ENCODE measurements around the gene CPNE9. TPM values are rescaled to one million over a fixed set of nuclear protein-coding genes. Genes with fewer than 3 reads are reported as not detected.
A peak's percentile ranks its signal among the peaks of the same experiment; 100 is the strongest.

CPNE9 gene, protein sequence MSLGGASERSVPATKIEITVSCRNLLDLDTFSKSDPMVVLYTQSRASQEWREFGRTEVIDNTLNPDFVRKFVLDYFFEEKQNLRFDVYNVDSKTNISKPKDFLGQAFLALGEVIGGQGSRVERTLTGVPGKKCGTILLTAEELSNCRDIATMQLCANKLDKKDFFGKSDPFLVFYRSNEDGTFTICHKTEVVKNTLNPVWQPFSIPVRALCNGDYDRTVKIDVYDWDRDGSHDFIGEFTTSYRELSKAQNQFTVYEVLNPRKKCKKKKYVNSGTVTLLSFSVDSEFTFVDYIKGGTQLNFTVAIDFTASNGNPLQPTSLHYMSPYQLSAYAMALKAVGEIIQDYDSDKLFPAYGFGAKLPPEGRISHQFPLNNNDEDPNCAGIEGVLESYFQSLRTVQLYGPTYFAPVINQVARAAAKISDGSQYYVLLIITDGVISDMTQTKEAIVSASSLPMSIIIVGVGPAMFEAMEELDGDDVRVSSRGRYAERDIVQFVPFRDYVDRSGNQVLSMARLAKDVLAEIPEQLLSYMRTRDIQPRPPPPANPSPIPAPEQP
- total RNA-seq, result not detected

DNA sequence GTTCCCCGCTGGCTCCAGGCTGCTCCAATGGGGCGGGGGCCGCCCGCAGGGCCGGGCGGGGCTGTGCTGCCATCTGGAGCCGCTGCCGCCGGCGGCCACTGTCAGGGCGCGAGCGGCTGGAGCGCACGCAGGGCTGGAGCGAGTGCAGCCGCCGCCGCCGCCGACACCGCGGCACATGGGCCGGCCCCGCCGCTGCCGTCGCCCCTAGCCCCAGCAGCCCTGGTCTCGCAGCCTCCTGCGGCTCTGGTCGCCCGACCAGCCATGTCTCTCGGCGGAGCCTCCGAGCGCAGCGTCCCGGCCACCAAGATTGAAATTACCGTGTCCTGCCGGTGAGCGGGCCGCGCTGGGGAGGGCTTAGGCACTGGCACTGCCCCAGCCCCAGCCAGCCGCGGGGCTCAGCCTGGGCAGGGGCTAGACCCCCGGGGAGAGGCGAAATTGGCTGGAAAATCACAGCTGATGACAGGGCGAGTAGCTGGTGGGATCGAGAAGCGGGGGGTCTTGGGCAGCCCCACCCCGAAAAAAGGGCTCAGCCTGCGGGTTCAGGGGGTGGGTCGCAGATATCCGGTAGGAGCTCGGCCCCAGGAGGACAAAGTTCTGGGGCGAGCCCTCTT is at the start of gene CPNE9:
CPNE9 (plus strand) TSS at position 98 of the 611 bp plus-strand sequence; CDS start at position 262, 164 bp downstream.
- H3K4me1 ChIP-seq, result peaks cover 8 to 11% of the 10 kb centered on the region in 2 donors
- DNase-seq (no peak), ATAC-seq (no peak)
- in situ Hi-C loops (cut with MboI; ENCODE audit: low sequenced_read_pairs in 4 of 4), result no loop called here
- H3K4me3 ChIP-seq, result peak within 1 kb of the TSS; percentile 10 to 47 (median 26)
- H3K27me3 ChIP-seq, result peaks cover 8 to 15% (median 14%) of the 10 kb centered on the region in 3 donors
- intact Hi-C loops (cut with DNase I; ENCODE audit: low total_unique reads), result no loop called here
- TF ChIP-seq, protein P1, sequence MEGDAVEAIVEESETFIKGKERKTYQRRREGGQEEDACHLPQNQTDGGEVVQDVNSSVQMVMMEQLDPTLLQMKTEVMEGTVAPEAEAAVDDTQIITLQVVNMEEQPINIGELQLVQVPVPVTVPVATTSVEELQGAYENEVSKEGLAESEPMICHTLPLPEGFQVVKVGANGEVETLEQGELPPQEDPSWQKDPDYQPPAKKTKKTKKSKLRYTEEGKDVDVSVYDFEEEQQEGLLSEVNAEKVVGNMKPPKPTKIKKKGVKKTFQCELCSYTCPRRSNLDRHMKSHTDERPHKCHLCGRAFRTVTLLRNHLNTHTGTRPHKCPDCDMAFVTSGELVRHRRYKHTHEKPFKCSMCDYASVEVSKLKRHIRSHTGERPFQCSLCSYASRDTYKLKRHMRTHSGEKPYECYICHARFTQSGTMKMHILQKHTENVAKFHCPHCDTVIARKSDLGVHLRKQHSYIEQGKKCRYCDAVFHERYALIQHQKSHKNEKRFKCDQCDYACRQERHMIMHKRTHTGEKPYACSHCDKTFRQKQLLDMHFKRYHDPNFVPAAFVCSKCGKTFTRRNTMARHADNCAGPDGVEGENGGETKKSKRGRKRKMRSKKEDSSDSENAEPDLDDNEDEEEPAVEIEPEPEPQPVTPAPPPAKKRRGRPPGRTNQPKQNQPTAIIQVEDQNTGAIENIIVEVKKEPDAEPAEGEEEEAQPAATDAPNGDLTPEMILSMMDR (IDR thresholded peaks at IDR 0.05 in 4 of 5, conservative IDR thresholded peaks at IDR 0.05 in 1 of 5), result no peak
- no peak for TF ChIP-seq POLR2A (IDR thresholded peaks at IDR 0.05)
- H3K27ac ChIP-seq, result no peak within 1 kb of the TSS
- no peaks in the 10 kb centered on the region for H3K9me3 ChIP-seq
- peaks cover 0 to 26% of the 10 kb centered on the region in 2 donors for H3K36me3 ChIP-seq

DNA sequence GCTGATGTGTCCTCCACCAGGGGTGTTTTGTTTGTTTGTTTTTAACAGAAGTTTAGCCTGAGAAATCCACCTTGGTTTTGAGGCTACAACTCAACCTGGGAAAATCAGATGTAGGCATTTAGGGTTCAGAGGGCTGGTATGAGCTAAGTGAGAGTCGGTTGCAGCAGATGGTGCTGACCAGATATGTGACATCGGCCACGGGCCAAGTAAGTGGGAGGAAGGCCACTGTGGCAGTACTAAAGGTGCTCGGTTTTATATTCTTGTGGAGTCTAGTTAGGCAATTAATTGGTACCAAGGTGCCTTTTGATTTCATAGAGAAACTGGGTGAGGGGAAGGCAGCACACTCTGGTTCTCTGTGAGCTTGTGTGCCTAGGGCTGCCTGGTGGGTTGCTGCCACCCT is 43.8 kb upstream of the CPNE9 start:
- H3K27me3 ChIP-seq, result no peaks in the 10 kb centered on the region
- DNase-seq, result no peak
- H3K27ac ChIP-seq, result peak overlapping the region in 2 of 4 donors; percentile 36 to 55
- intact Hi-C loops (cut with DNase I; ENCODE audit: low total_unique reads) (no loop called here), in situ Hi-C loops (cut with MboI; ENCODE audit: low sequenced_read_pairs in 4 of 4) (loop anchor here in 2 of 4 donors (25.0 kb wide), 1 partner anchor 298 kb away; the partner anchor contains the start of gene THUMPD3 (in 2 of the 2))
- TF ChIP-seq, protein P1 (IDR thresholded peaks at IDR 0.05 in 4 of 5, conservative IDR thresholded peaks at IDR 0.05 in 1 of 5), result no peak
- TF ChIP-seq POLR2A (IDR thresholded peaks at IDR 0.05), result no peak
- H3K36me3 ChIP-seq, result peaks cover 0 to 77% of the 10 kb centered on the region in 2 donors
- H3K9me3 ChIP-seq, result no peaks in the 10 kb centered on the region
- peaks cover 2 to 6% of the 10 kb centered on the region in 2 donors for H3K4me1 ChIP-seq
- ATAC-seq, result peak in 1 of 2 donors; percentile 61
- H3K4me3 ChIP-seq, result no peak overlapping the region

DNA sequence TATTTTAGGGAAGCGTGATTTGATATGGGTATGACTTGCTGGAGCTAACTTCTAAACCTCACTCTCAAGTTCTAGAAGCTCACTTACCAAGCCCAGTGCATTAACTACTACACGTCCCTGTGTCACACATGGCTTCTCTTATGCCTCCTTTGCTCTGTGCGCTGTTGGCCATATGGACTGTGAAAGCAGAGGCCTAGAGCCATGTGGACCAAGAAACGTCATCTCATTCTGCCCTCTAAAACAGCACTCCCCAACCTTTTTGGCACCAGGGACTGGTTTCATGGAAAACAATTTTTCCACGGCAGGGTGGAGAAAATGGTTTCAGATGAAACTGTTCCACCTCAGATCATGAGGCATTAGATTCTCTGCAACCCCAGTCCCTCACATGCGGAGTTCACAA is 42.7 kb upstream of the CPNE9 start:
- in situ Hi-C loops (cut with MboI; ENCODE audit: low sequenced_read_pairs in 4 of 4) (loop anchor here in 2 of 4 donors (25.0 kb wide), 1 partner anchor 299 kb away; the partner anchor contains the start of gene THUMPD3 (in 2 of the 2)), intact Hi-C loops (cut with DNase I; ENCODE audit: low total_unique reads) (no loop called here)
- H3K36me3 ChIP-seq, result peaks cover 0 to 80% of the 10 kb centered on the region in 2 donors
- H3K9me3 ChIP-seq, result no peaks in the 10 kb centered on the region
- TF ChIP-seq, protein P1 (IDR thresholded peaks at IDR 0.05 in 4 of 5, conservative IDR thresholded peaks at IDR 0.05 in 1 of 5), result no peak
- no peak for TF ChIP-seq POLR2A (IDR thresholded peaks at IDR 0.05)
- no peak for ATAC-seq
- no peak for DNase-seq
- no peak overlapping the region for H3K4me3 ChIP-seq
- no peaks in the 10 kb centered on the region for H3K27me3 ChIP-seq
- H3K4me1 ChIP-seq, result peaks cover 0 to 6% of the 10 kb centered on the region in 2 donors
- peak overlapping the region in 1 of 4 donors; percentile 5 for H3K27ac ChIP-seq

DNA sequence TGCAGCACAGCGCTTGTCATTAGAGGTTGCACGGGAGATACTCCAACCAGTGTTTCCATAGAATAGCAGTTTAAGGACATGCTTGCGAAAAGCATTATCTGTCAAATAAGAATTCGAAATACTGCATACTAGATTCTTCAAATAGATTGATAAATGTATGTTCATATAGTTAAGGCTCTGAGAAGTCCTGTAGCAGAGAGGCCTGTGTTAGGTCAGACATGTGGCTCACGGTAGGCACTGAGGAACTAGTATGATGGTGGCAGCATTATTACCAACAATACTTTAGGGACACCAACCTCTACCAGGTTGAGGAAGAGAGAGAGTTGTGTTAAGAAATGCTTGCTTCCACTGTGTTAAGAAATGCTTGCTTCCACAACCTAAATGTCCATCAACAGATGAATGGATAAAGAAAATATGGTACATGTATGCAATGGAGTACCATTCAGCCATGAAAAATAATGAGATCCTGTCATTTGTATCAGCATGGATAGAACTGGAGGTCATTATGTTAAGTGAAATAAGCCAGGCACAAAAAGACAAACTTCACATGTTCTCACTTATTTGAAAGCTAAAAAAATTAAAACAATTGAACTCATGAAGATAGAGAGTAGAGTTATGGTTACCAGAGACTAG is 39.4 kb upstream of the CPNE9 start:
- H3K27ac ChIP-seq, result no peak overlapping the region
- ATAC-seq (no peak), DNase-seq (no peak)
- H3K4me3 ChIP-seq, result no peak overlapping the region
- TF ChIP-seq, protein P1 (IDR thresholded peaks at IDR 0.05 in 4 of 5, conservative IDR thresholded peaks at IDR 0.05 in 1 of 5), result no peak
- TF ChIP-seq POLR2A (IDR thresholded peaks at IDR 0.05), result no peak
- H3K4me1 ChIP-seq, result peaks cover 0 to 3% of the 10 kb centered on the region in 2 donors
- H3K9me3 ChIP-seq, result no peaks in the 10 kb centered on the region
- in situ Hi-C loops (cut with MboI; ENCODE audit: low sequenced_read_pairs in 4 of 4), result loop anchor here in 2 of 4 donors (25.0 kb wide), 1 partner anchor 302 kb away; the partner anchor contains the start of gene THUMPD3 (in 2 of the 2)
- peaks cover 0 to 93% of the 10 kb centered on the region in 2 donors for H3K36me3 ChIP-seq
- no peaks in the 10 kb centered on the region for H3K27me3 ChIP-seq
- intact Hi-C loops (cut with DNase I; ENCODE audit: low total_unique reads), result no loop called here
